ENCODE measurements around the gene SUZ12.
"Not testable (repeated sequence)": the region's sequence is repeated elsewhere in the genome, so short reads cannot be mapped to it uniquely, and the experiment has no call there.

GRCh38 chr17:32040246-32040645 is 103.4 kb downstream of the SUZ12 start:
- TF ChIP-seq POU6F1 (CRISPR knock-in tag; IDR thresholded peaks at IDR 0.05; ENCODE audit: borderline replicate concordance, low read depth); TCF4 (CRISPR knock-in tag; IDR thresholded peaks at IDR 0.05; ENCODE audit: borderline replicate concordance); CSRNP3 (CRISPR knock-in tag; IDR thresholded peaks at IDR 0.05); PATZ1 (CRISPR knock-in tag; IDR thresholded peaks at IDR 0.05; ENCODE audit: borderline replicate concordance); CSDC2 (CRISPR knock-in tag; IDR thresholded peaks at IDR 0.05); BACH2 (CRISPR knock-in tag; IDR thresholded peaks at IDR 0.05; ENCODE audit: borderline replicate concordance); TOX (CRISPR knock-in tag; IDR thresholded peaks at IDR 0.05; ENCODE audit: borderline replicate concordance); ZFP30 (CRISPR knock-in tag; IDR thresholded peaks at IDR 0.05); ARNTL (CRISPR knock-in tag; IDR thresholded peaks at IDR 0.05; ENCODE audit: borderline replicate concordance, low read depth): not testable (repeated sequence)

Data from SK-N-SH treated with all-trans-retinoic acid at 6 μM for 48 hours (cell line).